ENCODE data around the gene CDA.

DNA sequence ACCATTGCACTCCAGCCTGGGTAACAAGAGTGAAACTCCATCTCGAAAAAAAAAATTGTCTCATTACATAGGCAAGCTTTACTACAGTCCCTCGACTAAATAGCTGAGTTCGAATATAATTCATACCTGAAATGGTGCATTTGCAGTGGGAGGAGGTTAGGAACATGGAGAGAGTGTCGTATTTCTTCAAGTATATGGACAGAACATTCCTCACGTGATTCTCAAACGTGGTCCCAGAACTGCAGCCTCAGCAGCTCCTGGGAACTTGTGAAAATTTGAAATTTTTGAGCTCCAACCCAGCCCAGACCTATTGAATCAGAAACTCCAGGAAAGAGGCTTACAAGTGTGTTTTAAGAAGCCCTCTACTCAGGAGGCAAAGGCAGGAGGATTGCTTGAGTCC, 7.2 kb downstream of the CDA start:
- TF ChIP-seq, protein P1, sequence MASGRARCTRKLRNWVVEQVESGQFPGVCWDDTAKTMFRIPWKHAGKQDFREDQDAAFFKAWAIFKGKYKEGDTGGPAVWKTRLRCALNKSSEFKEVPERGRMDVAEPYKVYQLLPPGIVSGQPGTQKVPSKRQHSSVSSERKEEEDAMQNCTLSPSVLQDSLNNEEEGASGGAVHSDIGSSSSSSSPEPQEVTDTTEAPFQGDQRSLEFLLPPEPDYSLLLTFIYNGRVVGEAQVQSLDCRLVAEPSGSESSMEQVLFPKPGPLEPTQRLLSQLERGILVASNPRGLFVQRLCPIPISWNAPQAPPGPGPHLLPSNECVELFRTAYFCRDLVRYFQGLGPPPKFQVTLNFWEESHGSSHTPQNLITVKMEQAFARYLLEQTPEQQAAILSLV (tag; IDR thresholded peaks at IDR 0.05), result no peak
- TF ChIP-seq, protein P2, sequence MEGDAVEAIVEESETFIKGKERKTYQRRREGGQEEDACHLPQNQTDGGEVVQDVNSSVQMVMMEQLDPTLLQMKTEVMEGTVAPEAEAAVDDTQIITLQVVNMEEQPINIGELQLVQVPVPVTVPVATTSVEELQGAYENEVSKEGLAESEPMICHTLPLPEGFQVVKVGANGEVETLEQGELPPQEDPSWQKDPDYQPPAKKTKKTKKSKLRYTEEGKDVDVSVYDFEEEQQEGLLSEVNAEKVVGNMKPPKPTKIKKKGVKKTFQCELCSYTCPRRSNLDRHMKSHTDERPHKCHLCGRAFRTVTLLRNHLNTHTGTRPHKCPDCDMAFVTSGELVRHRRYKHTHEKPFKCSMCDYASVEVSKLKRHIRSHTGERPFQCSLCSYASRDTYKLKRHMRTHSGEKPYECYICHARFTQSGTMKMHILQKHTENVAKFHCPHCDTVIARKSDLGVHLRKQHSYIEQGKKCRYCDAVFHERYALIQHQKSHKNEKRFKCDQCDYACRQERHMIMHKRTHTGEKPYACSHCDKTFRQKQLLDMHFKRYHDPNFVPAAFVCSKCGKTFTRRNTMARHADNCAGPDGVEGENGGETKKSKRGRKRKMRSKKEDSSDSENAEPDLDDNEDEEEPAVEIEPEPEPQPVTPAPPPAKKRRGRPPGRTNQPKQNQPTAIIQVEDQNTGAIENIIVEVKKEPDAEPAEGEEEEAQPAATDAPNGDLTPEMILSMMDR (IDR thresholded peaks at IDR 0.05 in 2 of 3, conservative IDR thresholded peaks at IDR 0.05 in 1 of 3; ENCODE audit: insufficient read depth in 2 of 3, low read depth in 1 of 3, low read length in 3 of 3), result no peak
- TF ChIP-seq ATF3 (IDR thresholded peaks at IDR 0.05) (no peak), ATF3 (CRISPR knock-in tag; conservative IDR thresholded peaks at IDR 0.05) (no peak), ATF2 (CRISPR knock-in tag; IDR thresholded peaks at IDR 0.05) (no peak), EZH2 (IDR thresholded peaks at IDR 0.05; ENCODE audit: borderline replicate concordance, low read depth, low read length) (no peak), TAF1 (IDR thresholded peaks at IDR 0.05; ENCODE audit: control insufficient read depth, extremely low read depth, insufficient read depth, low read length, severe bottlenecking) (no peak)
